Measurements from ENCODE around the gene EFNB1.

- TF ChIP-seq POLR2AphosphoS5 (IDR thresholded peaks at IDR 0.05) (no peak), CTCF (IDR thresholded peaks at IDR 0.05) (no peak), POLR2A (IDR thresholded peaks at IDR 0.05) (no peak)
These were observed 11.4 kb downstream of the EFNB1 start for GRCh38 chrX:68840256-68840655.

All from gastroesophageal sphincter (tissue), 3 donors.